HepG2 (cell line): ENCODE measurements around the gene SYS1. TPM values are rescaled to one million over a fixed set of nuclear protein-coding genes. Genes with fewer than 3 reads are reported as not detected.

Experiments used
- ATAC-seq: fragments of 200-7000 bp; cut with Tn5 transposase; 3 replicates; pipeline ENCODE4 v1.9.1; 2020; ENCODE audit warnings: mild to moderate bottlenecking, moderate library complexity
- BruUV-seq: library from RNA; stranded (reverse); fragments of 400-500 nt; replicated peaks from 2 replicates; lab custom pipeline; 2021; lab: Mats Ljungman, UMichigan
- CTCF ChIA-PET: fragments of 300-600 bp; formaldehyde crosslinking; extraction: SDS; loops from one replicate; lab custom pipeline; 2021; ENCODE audit warnings: low total read pairs, inconsistent platforms, low intra/inter-chr PET ratio; lab: Yijun Ruan, JAX
- POLR2A ChIA-PET: fragments of 350-600 bp; sonication (Branson Sonifier 250); formaldehyde crosslinking; loops from one replicate; lab custom pipeline; 2020; ENCODE audit warnings: antibody characterized with exemption, inconsistent platforms; lab: Yijun Ruan, JAX
- DNase-seq: peaks from one replicate; pipeline ENCODE4 v3.0.0-alpha.2; 2015; ENCODE audit warnings: low spot score
- FAIRE-seq: peaks from 3 replicates; lab custom pipeline; 2011; peaks lifted over from hg19 to GRCh38; lab: Jason Lieb, UNC
- H2AFZ ChIP-seq: one replicate; pipeline ENCODE4 v1.6.1; 2011; ENCODE audit warnings: low read length, inconsistent platforms
- H3K27ac ChIP-seq: fragments of 300-600 bp; 3 replicates; pipeline ENCODE4 v1.8.0; 2011; ENCODE audit warnings: mixed run types, mild to moderate bottlenecking, mixed read lengths, low read length, inconsistent platforms; ENCODE audit not compliant: insufficient read depth; ENCODE audit errors: extremely low read length
- H3K27me3 ChIP-seq, 2 experiments: fragments of 200-600 bp in 1 of 2; 2 replicates in 1 of 2; 3 replicates in 1 of 2; pipeline versions ENCODE4 v1.6.0 to v1.8.0; 2011; ENCODE audit warnings: low read length in 2 of 2, mild to moderate bottlenecking in 2 of 2, moderate library complexity in 2 of 2, inconsistent platforms in 1 of 2; ENCODE audit not compliant: insufficient read depth in 2 of 2, control insufficient read depth in 1 of 2
- H3K36me3 ChIP-seq, 2 experiments: fragments of 200-600 bp in 1 of 2; replicated peaks in 1 of 2; 2 replicates in 1 of 2; 3 replicates in 1 of 2; pipeline versions ENCODE4 v1.5.1 to v1.8.0; 2011; ENCODE audit warnings: low read length in 2 of 2, inconsistent platforms in 1 of 2; ENCODE audit not compliant: insufficient read depth in 2 of 2, control insufficient read depth in 1 of 2
- H3K4me1 ChIP-seq: 2 replicates; pipeline ENCODE4 v1.5.1; 2012; ENCODE audit warnings: low read length, inconsistent platforms; ENCODE audit not compliant: insufficient read depth
- H3K4me2 ChIP-seq: 2 replicates; pipeline ENCODE4 v1.6.0; 2011; ENCODE audit warnings: low read depth, low read length, inconsistent platforms
- H3K4me3 ChIP-seq, 3 experiments: fragments of 200-600 bp in 1 of 3; sonication (generic), shearing (Covaris generic) in 1 of 3; replicated peaks in 1 of 3; 2 replicates each; pipeline ENCODE4 v1.5.1; 2011 to 2016; ENCODE audit warnings: low read length in 3 of 3, inconsistent platforms in 2 of 3, low read depth in 2 of 3, mild to moderate bottlenecking in 2 of 3, control low read depth in 1 of 3, mixed read lengths in 1 of 3; ENCODE audit not compliant: insufficient read depth in 1 of 3
- H3K79me2 ChIP-seq: one replicate; pipeline ENCODE4 v1.6.1; 2011; ENCODE audit warnings: low read length, inconsistent platforms; ENCODE audit not compliant: insufficient read depth
- H3K9ac ChIP-seq: 2 replicates; pipeline ENCODE4 v1.6.0; 2011; ENCODE audit warnings: mild to moderate bottlenecking, low read depth, low read length, inconsistent platforms; ENCODE audit not compliant: insufficient read depth
- H3K9me3 ChIP-seq: 2 replicates; pipeline ENCODE4 v1.5.1; 2012; ENCODE audit warnings: mild to moderate bottlenecking, low read length
- H4K20me1 ChIP-seq: 2 replicates; pipeline ENCODE4 v1.6.0; 2011; ENCODE audit warnings: inconsistent platforms, mild to moderate bottlenecking, low read length, moderate library complexity; ENCODE audit not compliant: insufficient read depth
- BCL6 ChIP-seq: IDR thresholded peaks from 2 replicates; pipeline ENCODE4 v1.6.1; 2016; ENCODE audit warnings: missing genetic modification reagents, missing compliant biosample characterization
- HDAC6 ChIP-seq: fragments of 200-600 bp; sonication (generic); IDR thresholded peaks from 2 replicates; pipeline ENCODE4 v1.7.0; 2017; ENCODE audit warnings: mild to moderate bottlenecking, antibody characterized with exemption, low read length, low read depth
- MAFF ChIP-seq: IDR thresholded peaks from 2 replicates; pipeline ENCODE4 v1.6.1; 2011; ENCODE audit warnings: low read depth, low read length, improper control_type of control experiment
- PREB ChIP-seq: sonication (generic); formaldehyde crosslinking; IDR thresholded peaks from 2 replicates; pipeline ENCODE4 v1.4.0; 2020; ENCODE audit warnings: missing genetic modification reagents
- RFX3 ChIP-seq: IDR thresholded peaks from 2 replicates; pipeline ENCODE4 v1.6.1; 2016; ENCODE audit warnings: missing biosample characterization, missing genetic modification reagents
- TGIF2 ChIP-seq: IDR thresholded peaks from 2 replicates; pipeline ENCODE4 v1.6.1; 2016; ENCODE audit warnings: control low read depth, missing compliant biosample characterization
- TMF1 ChIP-seq: sonication (generic); formaldehyde crosslinking; IDR thresholded peaks from 2 replicates; pipeline ENCODE4 v1.8.1; 2022; ENCODE audit warnings: low read depth, missing genetic modification reagents
- ZNF414 ChIP-seq: sonication (generic); formaldehyde crosslinking; IDR thresholded peaks from 2 replicates; pipeline ENCODE4 v1.5.0; 2020; ENCODE audit warnings: missing genetic modification reagents
- ZNF430 ChIP-seq: sonication (generic); formaldehyde crosslinking; IDR thresholded peaks from 2 replicates; pipeline ENCODE4 v1.9.0; 2021; ENCODE audit warnings: mild to moderate bottlenecking, missing genetic modification reagents
- ZNF780A ChIP-seq: sonication (generic); formaldehyde crosslinking; IDR thresholded peaks from 2 replicates; pipeline ENCODE4 v1.8.0; 2022; ENCODE audit warnings: mild to moderate bottlenecking, missing genetic modification reagents, moderate library complexity
- WGBS: methylation state at CpG from one replicate; pipeline ENCODE4 v1.1.6; 2017; ENCODE audit warnings: low lambda C conversion rate; 5-methylcytosine and 5-hydroxymethylcytosine counted together
- in situ Hi-C: cut with HindIII; loops from 2 replicates; pipeline ENCODE4 v1.10.0; 2017; ENCODE audit warnings: low pct_unique_long_range_greater_than_20kb; ENCODE audit not compliant: extremely low pct_ligation_motif_present
- intact Hi-C: fragments of 100-400 bp; cut with micrococcal nuclease; formaldehyde crosslinking; loops from one replicate; pipeline ENCODE4 v1.10.0; 2022; ENCODE audit not compliant: unreplicated experiment
- polyA plus RNA-seq, 8 experiments: library from polyadenylated mRNA; depleted of rRNA in 3 of 8; stranded (reverse) in 7 of 8; unstranded in 1 of 8; fragments of >200 nt; fragmentation: Illumina TruSeq in 4 of 8; extraction: Trizol in 4 of 8; gene quantifications; 2 replicates each; pipeline versions ENCODE4 v1.2.1 to v1.2.3, GENCODE V29; 2011 to 2016; ENCODE audit warnings: low read depth in 4 of 8, missing spikeins in 1 of 8, mixed read lengths in 1 of 8; ENCODE audit not compliant: insufficient read depth in 1 of 8
- total RNA-seq, 5 experiments: library from RNA; depleted of rRNA; stranded (reverse); fragments of >200 nt; fragmentation: Illumina TruSeq; extraction: Trizol; gene quantifications; 2 replicates each; pipeline ENCODE4 v1.2.3, GENCODE V29; 2016; ENCODE audit warnings: low read depth in 1 of 5
- TF ChIP-seq, protein P1 (sequence below): IDR thresholded peaks from 2 replicates; pipeline ENCODE4 v1.6.1; 2016; ENCODE audit warnings: low read depth

The SYS1 gene
- total and polyA plus RNA-seq, 2 of the 13 experiments (the other 11 are each of a cell fraction or from before 2014, with no cell fraction given), result 38.3 to 65.6 TPM

DNA sequence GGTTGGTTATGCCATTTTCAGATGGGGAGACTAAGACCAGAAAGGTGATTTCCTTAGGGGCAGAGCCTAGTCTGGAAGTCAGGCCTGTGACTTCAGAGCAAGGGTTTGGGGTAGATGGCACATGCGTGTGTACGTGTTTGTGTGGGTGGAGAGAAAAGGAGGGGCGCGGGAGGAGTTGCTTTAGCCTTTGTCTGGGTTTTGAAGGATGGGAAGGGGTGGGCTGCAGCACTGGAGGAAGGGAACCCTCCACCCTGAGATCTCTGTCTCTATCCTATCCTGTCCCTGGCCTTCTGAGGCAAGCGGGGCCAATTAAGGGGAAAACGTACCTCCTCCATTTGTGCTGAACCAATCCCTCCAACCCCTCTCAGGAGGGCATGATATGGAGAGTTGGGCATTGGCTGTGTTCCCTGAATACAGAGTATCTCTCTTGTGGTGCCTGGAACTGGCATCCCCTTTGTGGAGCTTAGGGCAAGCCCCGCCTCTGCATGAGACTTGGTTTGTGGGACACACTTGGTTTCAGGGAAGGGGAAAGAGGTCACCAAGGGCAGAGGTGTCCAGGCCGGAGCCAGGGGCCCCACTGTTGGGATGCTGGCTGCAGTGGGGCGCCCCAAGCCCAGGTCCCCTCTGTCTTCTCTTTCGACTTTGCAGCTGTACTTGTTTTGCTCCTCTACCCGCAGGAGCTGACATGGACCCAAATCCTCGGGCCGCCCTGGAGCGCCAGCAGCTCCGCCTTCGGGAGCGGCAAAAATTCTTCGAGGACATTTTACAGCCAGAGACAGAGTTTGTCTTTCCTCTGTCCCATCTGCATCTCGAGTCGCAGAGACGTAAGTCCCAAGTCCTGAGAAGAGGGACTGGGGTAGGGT, 45.1 kb downstream of the SYS1 start, which contains the start of gene DBNDD2:
Gene DBNDD2, plus strand, starts transcription at position 507 of the 863 bp plus-strand sequence. Its CDS starts 179 bp downstream, at position 686.
- no peaks in the 10 kb centered on the region for H3K79me2 ChIP-seq
- ATAC-seq (no peak), DNase-seq (no peak), FAIRE-seq (no peak)
- H3K4me2 ChIP-seq, result peak within 1 kb of the TSS; percentile 95
- ChIA-PET POLR2A (interaction anchor here (2.6 to 4.2 kb wide), 2 partner anchors 8 to 45 kb away, joined by 8 to 32 read pairs; partner anchors contain the start of genes PIGT and SYS1), CTCF (no interaction called here)
- BruUV-seq, result no TSS peak
- peaks cover 2 to 5% of the 10 kb centered on the region in 2 experiments; a peak in 2 of 5 replicates for H3K27me3 ChIP-seq
- H3K4me1 ChIP-seq, result peaks cover 25% of the 10 kb centered on the region
- no peak within 1 kb of the TSS for H2AFZ ChIP-seq
- no peak within 1 kb of the TSS for H3K27ac ChIP-seq
- WGBS, result 96% methylated on average over 21 of the region's 21 CpGs
- peak within 1 kb of the TSS in 1 of 3 experiments; percentile 92; a peak in 1 of 6 replicates for H3K4me3 ChIP-seq
- intact Hi-C loops (no loop called here), in situ Hi-C loops (no loop called here)
- H3K9me3 ChIP-seq, result no peaks in the 10 kb centered on the region
- no peaks in the 10 kb centered on the region for H4K20me1 ChIP-seq
- H3K9ac ChIP-seq, result peak within 1 kb of the TSS; percentile 72; the same call in 1 of the 2 replicates
- no peaks in the 10 kb centered on the region for H3K36me3 ChIP-seq
- TF ChIP-seq ZNF780A (CRISPR knock-in tag) (no peak), MAFF (no peak), ZNF430 (CRISPR knock-in tag) (no peak), PREB (CRISPR knock-in tag) (no peak), BCL6 (no peak), TGIF2 (CRISPR knock-in tag) (no peak), RFX3 (no peak), TMF1 (CRISPR knock-in tag) (no peak), ZNF414 (CRISPR knock-in tag) (no peak), HDAC6 (no peak)
- TF ChIP-seq, protein P1, sequence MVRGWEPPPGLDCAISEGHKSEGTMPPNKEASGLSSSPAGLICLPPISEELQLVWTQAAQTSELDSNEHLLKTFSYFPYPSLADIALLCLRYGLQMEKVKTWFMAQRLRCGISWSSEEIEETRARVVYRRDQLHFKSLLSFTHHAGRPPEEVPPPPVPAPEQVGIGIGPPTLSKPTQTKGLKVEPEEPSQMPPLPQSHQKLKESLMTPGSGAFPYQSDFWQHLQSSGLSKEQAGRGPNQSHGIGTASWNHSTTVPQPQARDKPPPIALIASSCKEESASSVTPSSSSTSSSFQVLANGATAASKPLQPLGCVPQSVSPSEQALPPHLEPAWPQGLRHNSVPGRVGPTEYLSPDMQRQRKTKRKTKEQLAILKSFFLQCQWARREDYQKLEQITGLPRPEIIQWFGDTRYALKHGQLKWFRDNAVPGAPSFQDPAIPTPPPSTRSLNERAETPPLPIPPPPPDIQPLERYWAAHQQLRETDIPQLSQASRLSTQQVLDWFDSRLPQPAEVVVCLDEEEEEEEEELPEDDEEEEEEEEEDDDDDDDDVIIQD (CRISPR knock-in tag), result no peak
